Peyer's patch (tissue), 4 donors: ENCODE data around the gene RSPH1. TPM values are rescaled to one million over a fixed set of nuclear protein-coding genes. Genes with fewer than 3 reads are reported as not detected.

ENCODE experiments used
- DNase-seq, 3 donors: peaks; one replicate each; pipeline ENCODE4 v3.0.0-alpha.2; 2017 to 2019
- H3K27ac ChIP-seq, 4 donors: fragments of 200-600 bp; sonication (generic); one replicate each; pipeline ENCODE4 v1.5.1; 2016 to 2019
- H3K27me3 ChIP-seq, 2 donors: fragments of 200-600 bp; sonication (generic); one replicate each; pipeline ENCODE4 v1.5.1; 2019
- H3K36me3 ChIP-seq, 3 donors: fragments of 200-600 bp; sonication (generic); one replicate each; pipeline ENCODE4 v1.5.1; 2016 to 2019
- H3K4me1 ChIP-seq, 4 donors: fragments of 200-600 bp; sonication (generic); one replicate each; pipeline ENCODE4 v1.5.1; 2016 to 2019
- H3K4me3 ChIP-seq, 4 donors: fragments of 200-600 bp; sonication (generic); 1 replicate in 3 of 4; 2 replicates in 1 of 4; pipeline ENCODE4 v1.5.1; 2016 to 2019; ENCODE audit warnings: mild to moderate bottlenecking in 1 of 4
- H3K9me3 ChIP-seq, 4 donors: fragments of 200-600 bp; sonication (generic); one replicate each; pipeline ENCODE4 v1.5.1; 2016 to 2019; ENCODE audit warnings: mild to moderate bottlenecking in 1 of 4
- POLR2A ChIP-seq, 2 donors: fragments of 450-650 bp; IDR thresholded peaks; one replicate each; pipeline ENCODE4 v1.5.1; 2017; ENCODE audit warnings: antibody characterized with exemption in 2 of 2, mild to moderate bottlenecking in 2 of 2, moderate library complexity in 2 of 2
- total RNA-seq, 4 donors: library from RNA; depleted of rRNA; stranded (reverse); fragments of >200 nt; gene quantifications; one replicate each; pipeline ENCODE4 v1.1.0, GENCODE V29; 2016
- TF ChIP-seq, protein P1 (sequence below), 6 experiments: fragments of 450-650 bp in 4 of 6; fragments of 200-600 bp in 2 of 6; sonication (generic) in 1 of 6; IDR thresholded peaks; one replicate each; pipeline ENCODE4 v1.5.1; 2017 to 2019; ENCODE audit warnings: antibody characterized with exemption in 6 of 6, mild to moderate bottlenecking in 3 of 6, moderate library complexity in 1 of 6

Gene RSPH1
- total RNA-seq, 4 donors from 2014 or later, result 2.5 to 11.0 (median 6.7) TPM

DNA sequence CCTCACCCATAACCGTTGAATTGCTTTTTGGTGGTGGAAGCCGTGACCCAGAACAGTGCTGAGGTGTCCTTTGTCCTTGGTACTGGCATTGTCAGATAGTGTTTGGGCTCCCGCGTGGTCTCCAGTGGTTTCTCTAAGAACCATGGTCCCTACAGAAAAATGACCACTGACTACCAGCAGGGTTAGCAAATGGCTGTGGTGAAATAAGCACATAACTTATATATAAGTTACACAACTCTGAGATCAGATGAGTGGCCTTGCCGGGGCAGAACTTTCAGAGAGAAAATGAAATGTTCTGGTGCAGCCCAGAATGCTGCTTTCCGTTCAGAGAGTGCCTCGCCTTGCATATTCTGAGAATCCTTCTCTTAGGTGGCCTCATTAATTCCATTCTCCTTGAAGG, 22.6 kb upstream of the RSPH1 start:
- peaks cover 0 to 3% (median 0%) of the 10 kb centered on the region in 4 donors for H3K9me3 ChIP-seq
- no peak for TF ChIP-seq POLR2A (IDR thresholded peaks at IDR 0.05)
- TF ChIP-seq, protein P1, sequence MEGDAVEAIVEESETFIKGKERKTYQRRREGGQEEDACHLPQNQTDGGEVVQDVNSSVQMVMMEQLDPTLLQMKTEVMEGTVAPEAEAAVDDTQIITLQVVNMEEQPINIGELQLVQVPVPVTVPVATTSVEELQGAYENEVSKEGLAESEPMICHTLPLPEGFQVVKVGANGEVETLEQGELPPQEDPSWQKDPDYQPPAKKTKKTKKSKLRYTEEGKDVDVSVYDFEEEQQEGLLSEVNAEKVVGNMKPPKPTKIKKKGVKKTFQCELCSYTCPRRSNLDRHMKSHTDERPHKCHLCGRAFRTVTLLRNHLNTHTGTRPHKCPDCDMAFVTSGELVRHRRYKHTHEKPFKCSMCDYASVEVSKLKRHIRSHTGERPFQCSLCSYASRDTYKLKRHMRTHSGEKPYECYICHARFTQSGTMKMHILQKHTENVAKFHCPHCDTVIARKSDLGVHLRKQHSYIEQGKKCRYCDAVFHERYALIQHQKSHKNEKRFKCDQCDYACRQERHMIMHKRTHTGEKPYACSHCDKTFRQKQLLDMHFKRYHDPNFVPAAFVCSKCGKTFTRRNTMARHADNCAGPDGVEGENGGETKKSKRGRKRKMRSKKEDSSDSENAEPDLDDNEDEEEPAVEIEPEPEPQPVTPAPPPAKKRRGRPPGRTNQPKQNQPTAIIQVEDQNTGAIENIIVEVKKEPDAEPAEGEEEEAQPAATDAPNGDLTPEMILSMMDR (IDR thresholded peaks at IDR 0.05), result no peak
- H3K27ac ChIP-seq, result no peak overlapping the region
- no peaks in the 10 kb centered on the region for H3K27me3 ChIP-seq
- H3K4me1 ChIP-seq, result peaks cover 0 to 51% (median 6%) of the 10 kb centered on the region in 4 donors
- peaks cover 0 to 38% (median 0%) of the 10 kb centered on the region in 3 donors for H3K36me3 ChIP-seq
- peak in 1 of 3 donors; percentile 5 for DNase-seq
- no peak overlapping the region for H3K4me3 ChIP-seq

DNA sequence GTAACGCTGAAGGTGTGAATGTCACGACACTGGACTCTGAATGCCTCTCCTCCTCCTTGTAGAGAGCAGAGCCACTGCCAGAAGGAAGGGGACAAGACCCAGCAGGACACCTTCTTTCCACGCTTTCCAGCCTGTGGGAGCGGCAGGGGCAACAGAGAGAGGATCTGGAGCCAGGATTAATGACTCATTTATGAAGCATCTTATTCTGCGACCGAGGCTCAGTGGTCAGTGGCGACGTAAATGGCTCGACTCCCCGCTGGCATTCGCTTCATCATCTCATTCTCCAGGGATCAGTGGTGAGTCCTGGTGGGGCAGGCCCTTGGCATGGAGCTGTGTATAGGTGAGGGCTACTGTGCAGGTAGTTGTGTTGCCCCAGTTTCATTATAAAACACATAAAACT, 22.2 kb upstream of the RSPH1 start:
- Histone ChIP-seq H3K27ac (no peak overlapping the region), H3K4me3 (no peak overlapping the region), H3K4me1 (peaks cover 0 to 51% (median 6%) of the 10 kb centered on the region in 4 donors), H3K36me3 (peaks cover 0 to 38% (median 0%) of the 10 kb centered on the region in 3 donors), H3K27me3 (no peaks in the 10 kb centered on the region), H3K9me3 (peaks cover 0 to 3% (median 0%) of the 10 kb centered on the region in 4 donors)
- no peak for TF ChIP-seq POLR2A (IDR thresholded peaks at IDR 0.05)
- TF ChIP-seq, protein P1 (IDR thresholded peaks at IDR 0.05), result no peak
- DNase-seq, result no peak

DNA sequence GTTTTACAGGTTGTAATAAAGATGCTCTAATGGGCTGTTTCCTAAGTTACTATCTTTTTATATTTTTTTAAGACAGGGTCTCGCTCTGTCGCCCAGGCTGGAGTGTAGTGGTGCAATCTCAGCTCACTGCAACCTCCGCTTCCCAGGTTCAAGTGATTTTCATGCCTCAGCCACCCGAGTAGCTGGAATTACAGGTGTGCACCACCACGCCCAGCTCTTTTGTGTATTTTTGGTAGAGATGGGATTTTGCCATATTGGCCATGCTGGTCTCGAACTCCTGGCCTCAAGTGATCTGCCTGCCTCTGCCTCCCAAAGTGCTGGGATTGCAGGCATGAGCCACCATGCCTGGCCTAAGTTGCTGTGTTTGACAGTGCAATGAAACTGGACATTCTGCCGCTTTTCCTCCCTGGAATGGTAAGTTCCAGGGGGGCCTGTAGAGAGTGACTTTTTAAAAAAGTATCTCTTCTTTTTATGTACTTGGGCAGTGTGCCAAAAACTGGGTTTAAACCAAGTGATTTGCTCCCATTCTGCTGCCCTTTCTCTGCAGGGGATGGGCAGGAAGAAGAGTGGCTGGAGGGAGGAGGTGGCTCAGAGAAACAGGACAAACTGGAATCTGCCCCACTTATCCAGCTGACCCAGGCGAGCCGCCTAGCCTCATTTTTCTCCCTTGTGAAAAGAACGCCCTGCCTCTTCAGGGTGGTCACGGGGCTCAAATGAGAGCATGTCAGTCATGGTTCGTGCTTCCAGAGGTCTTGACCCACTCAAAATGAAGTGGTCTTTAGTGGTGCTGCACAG, 19.9 kb upstream of the RSPH1 start:
- Histone ChIP-seq H3K4me3 (peak overlapping the region in 2 of 4 donors; percentile 69 to 99), H3K4me1 (peaks cover 0 to 43% (median 4%) of the 10 kb centered on the region in 4 donors), H3K9me3 (peaks cover 0 to 3% (median 0%) of the 10 kb centered on the region in 4 donors), H3K27ac (peak overlapping the region in 2 of 4 donors; percentile 20 to 58), H3K36me3 (peaks cover 0 to 33% (median 0%) of the 10 kb centered on the region in 3 donors), H3K27me3 (no peaks in the 10 kb centered on the region)
- peak in 2 of 3 donors; percentile 12 to 54 for DNase-seq
- TF ChIP-seq POLR2A (IDR thresholded peaks at IDR 0.05), result peak in 1 of 2 donors; percentile 13
- TF ChIP-seq, protein P1 (IDR thresholded peaks at IDR 0.05), result no peak

DNA sequence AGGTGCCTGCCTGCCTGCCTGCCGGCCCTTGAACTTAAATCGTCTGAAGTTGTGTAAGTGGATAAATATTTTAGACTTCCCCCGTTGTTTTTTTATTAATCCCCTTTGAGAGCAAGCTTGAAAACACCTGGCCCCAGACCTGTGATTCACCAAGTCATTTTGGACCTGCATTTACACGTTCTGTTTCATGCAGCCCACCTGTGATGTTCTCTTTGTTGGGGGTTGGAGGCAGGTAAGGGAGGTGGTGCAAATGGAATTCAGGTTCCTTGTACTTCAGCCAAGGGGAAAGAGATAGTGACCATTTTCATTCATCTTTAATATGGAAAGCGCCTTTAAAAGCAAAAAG, 18.8 kb upstream of the RSPH1 start:
- H3K27me3 ChIP-seq, result no peaks in the 10 kb centered on the region
- TF ChIP-seq, protein P1 (IDR thresholded peaks at IDR 0.05), result no peak
- TF ChIP-seq POLR2A (IDR thresholded peaks at IDR 0.05), result no peak
- peaks cover 0 to 37% (median 2%) of the 10 kb centered on the region in 4 donors for H3K4me1 ChIP-seq
- no peak for DNase-seq
- peaks cover 0 to 3% (median 0%) of the 10 kb centered on the region in 4 donors for H3K9me3 ChIP-seq
- H3K4me3 ChIP-seq, result peak overlapping the region; percentile 69 to 99 (median 78)
- H3K36me3 ChIP-seq, result peaks cover 0 to 22% (median 0%) of the 10 kb centered on the region in 3 donors
- peak overlapping the region; percentile 78 to 94 (median 84) for H3K27ac ChIP-seq

DNA sequence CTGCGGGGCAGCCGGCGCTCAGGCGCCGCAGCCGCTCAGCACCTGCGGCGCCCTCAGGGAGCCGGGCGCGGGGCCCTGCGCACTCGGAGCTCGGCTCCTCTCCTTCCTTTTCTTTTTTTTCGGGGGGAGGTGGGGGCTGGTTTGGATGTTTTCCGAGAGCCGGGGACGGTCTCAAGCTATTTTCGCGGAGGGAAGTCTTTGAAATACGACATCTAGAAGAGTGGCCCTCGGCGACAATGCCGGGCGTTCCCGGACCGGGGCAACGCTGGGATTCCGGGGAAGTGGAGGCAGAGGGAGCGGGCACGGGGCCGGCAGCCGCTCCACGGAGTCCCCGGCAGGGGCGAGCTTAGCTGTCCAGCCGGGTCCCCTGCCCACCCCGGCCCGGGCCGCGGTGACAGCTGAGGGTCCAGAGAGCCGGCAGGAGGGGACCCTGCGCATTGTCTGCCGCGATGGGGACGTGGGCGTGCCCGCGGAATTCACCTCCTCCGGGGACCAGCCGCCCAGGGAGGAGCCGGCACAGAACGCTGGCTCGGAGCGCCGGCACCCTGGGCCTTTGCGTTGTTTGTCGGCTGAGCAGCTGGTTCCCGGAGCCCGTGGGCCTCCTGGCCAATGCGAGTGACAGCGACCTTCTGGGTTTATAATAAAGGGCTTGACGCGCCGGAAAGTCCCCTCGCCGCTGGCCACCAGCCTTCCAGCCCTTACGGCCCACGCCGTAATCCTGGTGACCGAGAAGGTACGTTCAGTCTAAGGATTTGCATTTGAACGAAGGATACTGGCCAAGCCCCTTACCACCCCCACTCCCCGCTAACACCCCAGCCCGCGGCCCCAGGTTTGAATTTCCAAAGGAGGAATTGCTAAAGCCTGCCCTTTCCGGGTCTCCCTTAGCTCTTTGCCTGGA, 18.2 kb upstream of the RSPH1 start:
- Histone ChIP-seq H3K4me3 (peak overlapping the region; percentile 69 to 99 (median 78)), H3K27me3 (no peaks in the 10 kb centered on the region), H3K9me3 (peaks cover 0 to 3% (median 0%) of the 10 kb centered on the region in 4 donors), H3K27ac (peak overlapping the region; percentile 78 to 94 (median 84)), H3K4me1 (peaks cover 0 to 33% (median 2%) of the 10 kb centered on the region in 4 donors), H3K36me3 (peaks cover 0 to 16% (median 0%) of the 10 kb centered on the region in 3 donors)
- DNase-seq, result peak; percentile 42 to 84 (median 79)
- TF ChIP-seq, protein P1 (IDR thresholded peaks at IDR 0.05), result peak in 1 of 6 experiments; percentile 7
- peak in 1 of 2 donors; percentile 56 for TF ChIP-seq POLR2A (IDR thresholded peaks at IDR 0.05)
